KOPT-K1 (cell line): ENCODE results near the gene INSM1.
"Not testable (repeated sequence)": the region's sequence is repeated elsewhere in the genome, so short reads cannot be mapped to it uniquely, and the experiment has no call there.

ENCODE experiments used
- H3K27ac ChIP-seq: fragments of 200-600 bp; sonication (generic); 2 replicates; pipeline ENCODE4 v1.5.1; 2016; ENCODE audit warnings: antibody characterized with exemption, mild to moderate bottlenecking, low read depth, low read length; ENCODE audit not compliant: poor library complexity, severe bottlenecking
- H3K36me3 ChIP-seq: fragments of 200-600 bp; sonication (generic); 2 replicates; pipeline ENCODE4 v1.5.1; 2017; ENCODE audit warnings: antibody characterized with exemption, mild to moderate bottlenecking, low read length, moderate library complexity; ENCODE audit not compliant: insufficient read depth
- H3K9me3 ChIP-seq: fragments of 200-600 bp; sonication (generic); 2 replicates; pipeline ENCODE4 v1.5.1; 2017; ENCODE audit warnings: antibody characterized with exemption, low read length, mild to moderate bottlenecking; ENCODE audit not compliant: insufficient read depth, poor library complexity, severe bottlenecking

Gene INSM1

GRCh38 chr20:20342066-20342465 is 25.8 kb upstream of the INSM1 start:
- Histone ChIP-seq H3K27ac (no peak overlapping the region), H3K9me3 (no peaks in the 10 kb centered on the region), H3K36me3 (no peaks in the 10 kb centered on the region)

- Histone ChIP-seq H3K36me3 (no peaks in the 10 kb centered on the region), H3K27ac (no peak overlapping the region), H3K9me3 (no peaks in the 10 kb centered on the region)
These were observed 24.0 kb upstream of the INSM1 start for GRCh38 chr20:20343932-20344331.

- Histone ChIP-seq H3K9me3 (no peaks in the 10 kb centered on the region), H3K36me3 (no peaks in the 10 kb centered on the region), H3K27ac (no peak overlapping the region)
These were observed 23.4 kb upstream of the INSM1 start for GRCh38 chr20:20344476-20344875.

GRCh38 chr20:20353576-20353975 is 14.3 kb upstream of the INSM1 start:
- no peaks in the 10 kb centered on the region for H3K36me3 ChIP-seq
- H3K9me3 ChIP-seq: peaks cover 15% of the 10 kb centered on the region
- H3K27ac ChIP-seq: no peak overlapping the region

- peaks cover 15% of the 10 kb centered on the region for H3K9me3 ChIP-seq
- not testable (repeated sequence) for H3K36me3 ChIP-seq, H3K27ac ChIP-seq
These were observed 12.4 kb upstream of the INSM1 start for GRCh38 chr20:20355503-20355902.

- Histone ChIP-seq H3K9me3 (peaks cover 16% of the 10 kb centered on the region), H3K27ac (no peak overlapping the region), H3K36me3 (no peaks in the 10 kb centered on the region)
These were observed 9.1 kb upstream of the INSM1 start for GRCh38 chr20:20358801-20359200.

- Histone ChIP-seq H3K9me3 (peaks cover 22% of the 10 kb centered on the region), H3K36me3 (no peaks in the 10 kb centered on the region), H3K27ac (no peak overlapping the region)
These were observed 8.3 kb upstream of the INSM1 start for GRCh38 chr20:20359628-20360027.

- H3K9me3 ChIP-seq: peaks cover 23% of the 10 kb centered on the region
- no peaks in the 10 kb centered on the region for H3K36me3 ChIP-seq
- H3K27ac ChIP-seq: no peak overlapping the region
These were observed 7.4 kb upstream of the INSM1 start for GRCh38 chr20:20360464-20360863.

- H3K9me3 ChIP-seq: peaks cover 31% of the 10 kb centered on the region
These were observed 5.0 kb upstream of the INSM1 start for GRCh38 chr20:20362774-20363433.

GRCh38 chr20:20363434-20363798 is 4.5 kb upstream of the INSM1 start:
- Histone ChIP-seq H3K36me3 (no peaks in the 10 kb centered on the region), H3K27ac (no peak overlapping the region), H3K9me3 (peaks cover 31% of the 10 kb centered on the region)

More at GRCh38 chr20:20362774-20363433, 5.0 kb upstream of the INSM1 start:
- Histone ChIP-seq H3K36me3 (no peaks in the 10 kb centered on the region), H3K27ac (no peak overlapping the region)

GRCh38 chr20:20363799-20364592 is 3.9 kb upstream of the INSM1 start:
- Histone ChIP-seq H3K36me3 (no peaks in the 10 kb centered on the region), H3K9me3 (peaks cover 31% of the 10 kb centered on the region), H3K27ac (no peak overlapping the region)

- Histone ChIP-seq H3K36me3 (no peaks in the 10 kb centered on the region), H3K9me3 (peaks cover 33% of the 10 kb centered on the region), H3K27ac (no peak overlapping the region)
These were observed 3.1 kb upstream of the INSM1 start for GRCh38 chr20:20364593-20365479.

GRCh38 chr20:20365480-20366161 is 2.3 kb upstream of the INSM1 start:
- Histone ChIP-seq H3K9me3 (peaks cover 36% of the 10 kb centered on the region), H3K27ac (no peak overlapping the region)

GRCh38 chr20:20366551-20366875 is 1.4 kb upstream of the INSM1 start:
- Histone ChIP-seq H3K27ac (no peak overlapping the region), H3K9me3 (peaks cover 36% of the 10 kb centered on the region)

More at GRCh38 chr20:20365480-20366161, 2.3 kb upstream of the INSM1 start:
- H3K36me3 ChIP-seq: no peaks in the 10 kb centered on the region

More at GRCh38 chr20:20366551-20366875, 1.4 kb upstream of the INSM1 start:
- no peaks in the 10 kb centered on the region for H3K36me3 ChIP-seq
